Activated naive CD4-positive, alpha-beta T cell treated with anti-CD3 and anti-CD28 coated beads, Interleukin-2, amount 10 ng/mL, durations not matched to agents 7 days and 5 days (primary cell): ENCODE results near the gene PACSIN1.
A peak's percentile ranks its signal among the peaks of the same experiment; 100 is the strongest.

Experiments
- CTCF ChIA-PET: fragments of 350-600 bp; sonication (Branson Sonifier 250); formaldehyde crosslinking; loops from one replicate; lab custom pipeline; 2021; ENCODE audit warnings: antibody characterized with exemption; lab: Charles Lee
- DNase-seq: peaks from one replicate; pipeline ENCODE4 v3.0.0-alpha.2; 2020
- H3K27ac Mint-ChIP-seq: one replicate; pipeline ENCODE4 v1.8.0; 2021; ENCODE audit warnings: mild to moderate bottlenecking, moderate library complexity, mixed read lengths
- H3K27me3 Mint-ChIP-seq: one replicate; pipeline ENCODE4 v1.8.0; 2021; ENCODE audit warnings: mild to moderate bottlenecking, mixed read lengths
- H3K36me3 Mint-ChIP-seq: one replicate; pipeline ENCODE4 v1.8.0; 2021; ENCODE audit warnings: mixed read lengths
- H3K4me1 Mint-ChIP-seq: one replicate; pipeline ENCODE4 v1.8.0; 2021; ENCODE audit warnings: mixed read lengths
- H3K4me3 Mint-ChIP-seq: one replicate; pipeline ENCODE4 v1.8.0; 2021; ENCODE audit warnings: mild to moderate bottlenecking, moderate library complexity, mixed read lengths
- H3K9me3 Mint-ChIP-seq: one replicate; pipeline ENCODE4 v1.8.0; 2021; ENCODE audit warnings: mixed read lengths

PACSIN1 gene, protein sequence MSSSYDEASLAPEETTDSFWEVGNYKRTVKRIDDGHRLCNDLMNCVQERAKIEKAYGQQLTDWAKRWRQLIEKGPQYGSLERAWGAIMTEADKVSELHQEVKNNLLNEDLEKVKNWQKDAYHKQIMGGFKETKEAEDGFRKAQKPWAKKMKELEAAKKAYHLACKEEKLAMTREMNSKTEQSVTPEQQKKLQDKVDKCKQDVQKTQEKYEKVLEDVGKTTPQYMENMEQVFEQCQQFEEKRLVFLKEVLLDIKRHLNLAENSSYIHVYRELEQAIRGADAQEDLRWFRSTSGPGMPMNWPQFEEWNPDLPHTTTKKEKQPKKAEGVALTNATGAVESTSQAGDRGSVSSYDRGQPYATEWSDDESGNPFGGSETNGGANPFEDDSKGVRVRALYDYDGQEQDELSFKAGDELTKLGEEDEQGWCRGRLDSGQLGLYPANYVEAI

DNA sequence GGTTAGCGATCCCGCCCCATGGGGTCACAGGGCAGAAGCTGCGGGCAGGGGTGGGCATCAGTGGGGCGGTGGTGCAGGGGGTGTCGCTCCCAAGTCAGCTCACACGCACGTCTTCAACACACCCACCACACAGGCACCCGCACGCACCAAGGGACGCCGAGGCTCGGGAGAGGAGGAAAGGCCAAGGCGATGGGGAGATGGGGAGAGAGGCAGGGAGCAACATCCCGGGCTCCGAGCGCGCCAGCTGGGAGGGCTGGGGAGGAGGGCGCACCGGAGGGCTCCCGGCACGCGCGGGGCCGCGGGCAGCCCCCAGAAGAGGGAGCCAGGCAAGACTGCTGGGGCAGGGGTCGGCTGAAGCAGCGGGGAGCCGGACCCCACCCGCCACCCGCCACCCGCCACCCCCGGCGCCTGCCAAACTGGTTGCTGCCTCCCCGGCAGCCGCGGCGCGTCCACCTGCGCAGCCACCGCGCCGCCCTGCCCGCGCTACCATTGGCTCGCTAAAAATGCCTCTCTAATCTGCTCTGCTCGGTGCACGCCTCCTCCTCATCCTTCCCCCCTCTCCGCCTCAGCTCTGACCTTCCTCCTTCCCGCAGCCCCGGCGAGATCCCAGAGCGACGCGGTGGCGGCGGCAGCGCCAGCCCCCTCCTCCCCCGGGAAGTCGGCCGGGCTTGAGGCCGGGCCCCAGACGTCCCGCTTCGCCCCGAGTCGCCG is at the start of gene PACSIN1:
TSS of gene PACSIN1 (plus strand) at position 546 of the 711 bp plus-strand sequence. CDS start 60,230 bp downstream, outside the sequence.
- DNase-seq = peak; percentile 54
- Mint-ChIP-seq H3K27ac (no peak within 1 kb of the TSS), H3K9me3 (no peaks in the 10 kb centered on the region), H3K36me3 (no peaks in the 10 kb centered on the region), H3K4me3 (peak within 1 kb of the TSS; percentile 56), H3K27me3 (peaks cover 78% of the 10 kb centered on the region), H3K4me1 (peaks cover 4% of the 10 kb centered on the region)
- CTCF ChIA-PET = interaction anchor here (1.4 to 1.8 kb wide), 2 partner anchors 144 to 270 kb away, joined by 4 to 5 read pairs; no protein-coding TSS in a partner anchor

DNA sequence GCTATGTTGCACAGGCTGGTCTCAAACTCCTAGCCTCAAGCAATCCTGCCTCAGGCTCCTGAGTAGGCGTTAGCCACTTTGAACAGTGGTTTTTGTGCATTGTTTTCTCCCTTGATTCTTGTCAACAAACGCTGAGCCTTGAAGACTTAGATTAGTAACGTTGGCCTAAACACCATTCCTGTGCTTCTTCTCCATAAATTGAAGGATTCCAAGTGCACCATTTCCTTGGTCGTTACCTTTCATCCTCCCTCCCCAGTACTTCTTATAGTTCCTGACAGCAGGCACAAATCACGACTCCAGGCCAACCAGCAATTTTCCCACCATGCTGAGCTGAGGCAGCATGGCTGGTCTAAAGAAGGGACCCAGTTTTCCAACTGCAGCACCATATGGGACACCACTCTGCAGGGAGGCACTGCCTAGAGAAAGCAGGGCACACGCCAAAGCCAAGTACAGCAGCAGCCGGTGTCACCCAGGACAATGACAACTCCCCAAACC is 49.0 kb upstream of the PACSIN1 start:
- Mint-ChIP-seq H3K9me3 (no peaks in the 10 kb centered on the region), H3K27me3 (no peaks in the 10 kb centered on the region), H3K36me3 (peaks cover 43% of the 10 kb centered on the region), H3K27ac (no peak overlapping the region), H3K4me3 (no peak overlapping the region), H3K4me1 (peaks cover 21% of the 10 kb centered on the region)
- CTCF ChIA-PET = interaction anchor here (0.6 to 3.9 kb wide), 3 partner anchors 8 to 221 kb away, joined by 3 to 106 read pairs (median 34); partner anchors contain the start of genes RPS10 and SMIM29
- DNase-seq = no peak

DNA sequence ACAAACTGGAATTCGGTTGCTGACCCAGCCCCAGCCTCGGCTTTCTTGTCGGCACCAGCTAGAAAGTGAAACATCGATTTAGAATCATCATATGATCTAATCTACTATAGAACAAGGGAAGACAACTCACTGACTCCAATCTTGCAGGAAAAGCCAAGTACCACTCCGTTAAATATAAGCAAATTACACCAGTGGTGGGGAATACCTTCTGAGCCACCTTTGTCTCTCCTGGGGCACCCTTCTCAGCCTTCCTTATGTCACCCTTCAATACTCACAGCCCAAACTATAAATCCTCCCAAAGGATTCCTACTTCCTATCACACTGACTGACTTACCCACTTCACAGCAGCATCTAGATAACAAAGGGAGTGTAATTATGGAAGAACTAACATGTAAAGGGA is 47.5 kb upstream of the PACSIN1 start:
- H3K36me3 Mint-ChIP-seq = peaks cover 49% of the 10 kb centered on the region
- H3K9me3 Mint-ChIP-seq = no peaks in the 10 kb centered on the region
- H3K27ac Mint-ChIP-seq = peak overlapping the region; percentile 62
- no peak for DNase-seq
- H3K4me3 Mint-ChIP-seq = no peak overlapping the region
- no peaks in the 10 kb centered on the region for H3K27me3 Mint-ChIP-seq
- CTCF ChIA-PET = no interaction called here
- peaks cover 30% of the 10 kb centered on the region for H3K4me1 Mint-ChIP-seq

DNA sequence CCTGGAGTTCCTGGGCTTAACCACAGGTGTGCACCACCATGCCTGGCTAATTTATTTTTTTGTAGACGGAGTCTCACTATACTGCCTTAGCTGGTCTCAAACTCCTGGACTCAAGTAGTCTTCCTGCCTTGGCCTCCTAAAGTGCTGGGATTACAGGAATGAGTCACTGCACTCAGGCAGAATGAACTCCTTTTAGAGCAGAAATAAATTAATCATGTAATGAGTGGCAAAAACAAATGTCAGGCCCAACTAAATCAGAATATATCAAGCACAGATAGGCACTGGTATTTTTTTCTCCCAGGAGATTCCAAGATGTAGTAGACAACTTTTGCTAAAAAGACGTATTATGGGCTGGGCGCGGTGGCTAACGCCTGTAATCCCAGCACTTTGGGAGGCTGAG is 42.6 kb upstream of the PACSIN1 start:
- peaks cover 3% of the 10 kb centered on the region for H3K27me3 Mint-ChIP-seq
- H3K4me1 Mint-ChIP-seq = peaks cover 47% of the 10 kb centered on the region
- DNase-seq = no peak
- H3K4me3 Mint-ChIP-seq = no peak overlapping the region
- H3K27ac Mint-ChIP-seq = no peak overlapping the region
- CTCF ChIA-PET = interaction anchor here (0.5 to 1.4 kb wide), 4 partner anchors 8 to 581 kb away, joined by 3 to 6 read pairs (median 4); partner anchors contain the start of gene SMIM29
- no peaks in the 10 kb centered on the region for H3K9me3 Mint-ChIP-seq
- H3K36me3 Mint-ChIP-seq = peaks cover 44% of the 10 kb centered on the region

DNA sequence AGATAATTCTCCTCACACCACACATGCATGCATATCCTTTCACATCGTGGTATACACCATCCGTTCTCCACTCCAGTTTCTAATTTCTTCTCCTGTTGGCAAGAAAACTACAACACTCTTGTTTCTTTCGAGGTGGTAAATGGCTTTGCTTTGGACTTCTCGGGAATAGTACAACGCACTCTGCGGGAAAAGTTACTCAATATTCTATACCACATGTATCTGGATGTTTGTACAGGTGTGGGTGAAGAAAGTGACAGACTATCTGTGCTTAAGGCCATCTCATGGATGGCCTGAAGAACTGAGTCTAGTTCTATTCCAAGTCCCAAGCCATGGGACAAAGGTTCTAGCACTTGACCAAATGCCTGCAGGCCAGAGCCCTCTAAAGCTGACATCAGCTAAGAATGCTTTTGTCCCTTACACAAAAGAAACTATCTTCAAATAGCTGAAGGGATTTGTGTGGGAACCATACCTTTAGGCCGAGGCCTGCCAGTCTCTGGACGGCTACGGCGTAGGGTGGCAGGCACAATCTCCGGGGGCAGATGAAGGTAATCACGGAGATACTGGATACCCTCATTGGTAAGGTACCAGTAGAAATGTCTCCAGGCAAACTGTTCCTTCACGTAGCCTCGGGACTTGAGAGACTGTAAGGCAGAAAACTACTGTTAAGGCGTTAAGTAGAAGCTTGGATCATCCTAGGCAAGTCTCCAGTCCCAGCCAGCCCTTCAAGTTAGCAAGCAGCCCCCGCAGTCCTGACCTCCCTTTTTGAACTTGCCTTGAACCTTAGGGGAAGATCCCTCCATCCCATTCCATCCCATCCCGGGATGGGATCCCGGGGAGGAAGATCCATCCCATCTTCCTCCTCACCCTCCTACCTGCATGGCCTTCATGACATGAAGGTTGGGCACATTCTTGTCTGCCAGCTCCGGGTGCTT is 41.4 kb upstream of the PACSIN1 start:
- peaks cover 7% of the 10 kb centered on the region for H3K27me3 Mint-ChIP-seq
- H3K27ac Mint-ChIP-seq = peak overlapping the region; percentile 97
- CTCF ChIA-PET = interaction anchor here (0.8 to 1.5 kb wide), 7 partner anchors 8 to 261 kb away, joined by 3 to 6 read pairs (median 3); partner anchors contain the start of gene SMIM29
- peak overlapping the region; percentile 97 for H3K4me3 Mint-ChIP-seq
- peaks cover 43% of the 10 kb centered on the region for H3K4me1 Mint-ChIP-seq
- no peak for DNase-seq
- H3K36me3 Mint-ChIP-seq = peaks cover 40% of the 10 kb centered on the region
- no peaks in the 10 kb centered on the region for H3K9me3 Mint-ChIP-seq

DNA sequence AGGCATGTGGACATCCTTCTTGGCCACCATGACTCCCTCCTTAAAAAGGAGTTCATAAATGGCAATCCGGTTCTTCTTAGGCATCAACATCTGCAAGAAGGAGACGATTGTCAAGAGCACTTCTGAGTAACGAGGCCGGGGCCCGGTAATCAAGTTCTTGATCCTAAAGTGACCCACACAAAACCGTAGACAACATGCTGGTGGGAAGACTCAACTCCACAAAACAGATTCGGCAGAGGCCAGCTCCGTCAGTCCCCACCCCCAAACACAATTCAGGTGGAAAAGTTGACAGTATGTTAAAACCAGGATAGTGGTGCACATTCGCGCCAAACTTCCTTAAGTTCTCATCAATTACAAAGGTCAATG is 40.8 kb upstream of the PACSIN1 start:
- Mint-ChIP-seq H3K36me3 (peaks cover 36% of the 10 kb centered on the region), H3K4me3 (peak overlapping the region; percentile 97), H3K27me3 (peaks cover 12% of the 10 kb centered on the region), H3K27ac (peak overlapping the region; percentile 97), H3K9me3 (no peaks in the 10 kb centered on the region), H3K4me1 (peaks cover 40% of the 10 kb centered on the region)
- DNase-seq = no peak
- CTCF ChIA-PET = interaction anchor here (0.8 to 1.5 kb wide), 4 partner anchors 9 to 262 kb away, joined by 3 read pairs; no protein-coding TSS in a partner anchor

DNA sequence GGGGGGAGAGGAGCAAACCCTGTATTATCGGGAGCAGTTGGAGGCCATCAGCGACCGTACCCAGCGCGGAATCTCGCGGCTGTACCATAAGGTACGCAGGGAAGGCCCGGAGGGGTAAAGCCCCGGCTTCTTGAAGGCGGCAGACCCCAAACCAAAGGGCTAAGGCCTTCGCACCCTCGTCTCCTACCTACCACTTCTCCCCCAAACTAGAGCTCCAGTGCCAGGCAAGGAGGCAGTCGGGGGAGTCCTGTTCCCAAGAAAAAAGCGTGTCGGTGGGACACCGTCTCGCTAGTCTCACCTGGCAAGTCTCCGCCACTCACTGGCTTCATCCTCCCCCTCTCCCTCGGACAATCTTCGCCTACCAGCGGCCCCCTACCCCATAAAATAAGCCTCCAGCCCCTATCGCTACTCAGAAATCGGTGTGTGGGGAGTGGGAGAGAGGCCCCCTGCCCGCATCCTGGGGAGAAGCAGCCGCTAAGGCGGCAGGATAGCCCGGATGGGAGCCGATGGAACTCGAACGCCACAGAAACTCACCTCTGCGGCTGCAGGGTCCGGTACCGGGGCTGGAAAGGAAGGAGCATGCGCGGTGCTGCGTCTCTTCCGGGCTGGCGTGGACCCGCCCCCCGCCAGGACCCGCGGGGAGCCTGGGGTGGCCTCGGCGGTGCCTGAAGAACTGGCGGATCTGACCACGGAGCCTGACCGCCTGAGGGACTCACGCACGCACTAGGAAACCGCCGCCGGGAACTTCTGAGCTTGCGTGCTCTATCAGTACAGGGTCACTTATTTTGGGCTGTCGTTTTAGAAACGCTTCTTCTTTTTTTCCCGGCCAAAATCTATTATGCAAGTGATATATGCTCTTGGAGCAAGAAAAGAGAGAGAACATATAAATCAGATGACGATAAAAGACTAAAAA is 40.1 kb upstream of the PACSIN1 start, which contains the start of gene RPS10:
TSS of gene RPS10 (minus strand) at position 572 of the 913 bp plus-strand sequence. CDS start 848 bp downstream, outside the sequence.
- CTCF ChIA-PET = interaction anchor here (0.8 to 1.5 kb wide), 4 partner anchors 9 to 176 kb away, joined by 3 to 5 read pairs (median 3); no protein-coding TSS in a partner anchor
- Mint-ChIP-seq H3K27me3 (peaks cover 17% of the 10 kb centered on the region), H3K4me3 (peak within 1 kb of the TSS; percentile 97), H3K27ac (peak within 1 kb of the TSS; percentile 97), H3K4me1 (peaks cover 40% of the 10 kb centered on the region), H3K9me3 (no peaks in the 10 kb centered on the region), H3K36me3 (peaks cover 35% of the 10 kb centered on the region)
- DNase-seq = peak; percentile 91

DNA sequence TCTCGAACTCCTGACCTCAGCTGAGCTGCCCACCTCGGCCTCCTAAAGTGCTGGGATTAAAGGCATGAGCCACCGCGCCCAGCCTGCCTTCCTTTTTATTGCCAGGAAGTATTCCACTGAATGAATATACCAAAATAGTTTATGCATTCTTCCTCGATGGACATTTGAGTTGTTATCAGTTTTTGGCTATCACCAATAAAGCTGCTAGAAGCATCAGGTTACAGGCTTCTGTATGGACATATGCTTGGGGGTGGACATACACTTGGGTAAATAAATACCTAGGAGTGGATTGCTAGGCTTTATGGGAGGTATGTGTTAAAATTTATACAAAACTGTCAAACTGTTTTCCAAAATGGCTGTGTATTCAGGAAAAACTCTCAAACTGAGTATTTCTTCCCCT is 30.0 kb upstream of the PACSIN1 start:
- H3K4me1 Mint-ChIP-seq = no peaks in the 10 kb centered on the region
- CTCF ChIA-PET = no interaction called here

DNA sequence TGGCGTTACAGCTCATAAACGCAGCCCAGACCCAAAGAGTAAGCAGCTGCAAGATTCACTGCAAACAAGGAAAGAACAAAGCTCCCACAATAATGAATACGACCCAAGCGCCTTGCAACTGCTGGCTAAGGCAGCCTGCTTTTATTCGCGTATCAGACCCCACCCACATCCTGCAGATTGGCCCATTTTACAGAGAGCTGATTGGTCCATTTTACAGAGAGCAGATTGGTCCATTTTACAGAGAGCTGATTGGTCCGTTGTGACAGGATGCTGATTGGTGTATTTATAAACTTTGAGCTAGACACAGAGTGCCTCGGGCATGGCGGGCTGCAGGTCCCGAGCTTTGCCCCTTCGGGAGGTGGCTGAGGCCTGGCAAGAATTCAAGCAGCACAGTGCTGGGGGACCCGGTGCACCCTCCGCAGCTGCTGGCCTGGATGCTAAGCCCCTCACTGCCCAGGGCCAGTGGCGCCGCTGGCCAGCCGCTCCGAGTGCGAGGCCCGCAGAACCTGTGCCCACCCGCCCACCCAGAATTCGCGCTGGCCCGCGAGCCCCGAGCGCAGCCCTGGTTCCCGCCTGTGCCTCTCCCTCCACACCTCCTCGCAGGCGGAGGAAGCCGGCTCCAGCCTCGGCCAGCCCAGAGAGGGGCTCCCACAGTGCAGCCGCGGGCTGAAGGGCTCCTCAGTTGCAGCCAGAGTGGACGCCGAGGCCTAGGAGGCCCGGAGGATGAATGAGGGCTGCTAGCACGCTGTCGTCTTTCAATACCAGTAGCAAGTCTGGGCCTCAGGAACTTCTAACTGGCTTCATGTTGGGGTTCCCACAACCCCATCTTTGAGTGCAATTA is 28.9 kb upstream of the PACSIN1 start:
- Mint-ChIP-seq H3K4me1 (no peaks in the 10 kb centered on the region), H3K9me3 (no peaks in the 10 kb centered on the region), H3K27ac (no peak overlapping the region), H3K27me3 (peaks cover 12% of the 10 kb centered on the region), H3K4me3 (no peak overlapping the region), H3K36me3 (no peaks in the 10 kb centered on the region)
- CTCF ChIA-PET = interaction anchor here (1.1 kb wide), 1 partner anchor 273 kb away, joined by 3 read pairs; no protein-coding TSS in a partner anchor
- no peak for DNase-seq

More for the DNA sequence above, 30.0 kb upstream of the PACSIN1 start:
- no peak overlapping the region for H3K27ac Mint-ChIP-seq
- no peak for DNase-seq
- no peaks in the 10 kb centered on the region for H3K36me3 Mint-ChIP-seq
- H3K4me3 Mint-ChIP-seq = no peak overlapping the region
- H3K27me3 Mint-ChIP-seq = peaks cover 20% of the 10 kb centered on the region
- no peaks in the 10 kb centered on the region for H3K9me3 Mint-ChIP-seq

DNA sequence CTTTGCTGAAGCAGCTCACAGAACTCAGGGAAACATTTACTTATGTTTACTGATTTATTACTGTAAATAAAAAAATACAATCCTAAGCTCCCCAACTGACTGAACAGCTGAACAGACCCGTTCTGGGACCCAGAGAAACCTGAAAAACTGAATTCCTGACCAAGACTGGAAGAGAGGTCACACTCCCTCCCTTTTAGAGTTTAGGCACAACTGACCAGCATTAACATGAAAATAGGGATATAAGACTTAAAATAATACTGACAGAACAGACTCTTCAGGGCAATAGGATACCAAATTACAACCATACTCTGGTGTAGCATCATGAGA is 28.3 kb upstream of the PACSIN1 start:
- H3K4me3 Mint-ChIP-seq = no peak overlapping the region
- CTCF ChIA-PET = interaction anchor here (1.1 kb wide), 1 partner anchor 274 kb away, joined by 3 read pairs; no protein-coding TSS in a partner anchor
- H3K27me3 Mint-ChIP-seq = peaks cover 7% of the 10 kb centered on the region
- H3K9me3 Mint-ChIP-seq = no peaks in the 10 kb centered on the region
- no peak for DNase-seq
- H3K27ac Mint-ChIP-seq = no peak overlapping the region
- H3K4me1 Mint-ChIP-seq = no peaks in the 10 kb centered on the region
- H3K36me3 Mint-ChIP-seq = no peaks in the 10 kb centered on the region

DNA sequence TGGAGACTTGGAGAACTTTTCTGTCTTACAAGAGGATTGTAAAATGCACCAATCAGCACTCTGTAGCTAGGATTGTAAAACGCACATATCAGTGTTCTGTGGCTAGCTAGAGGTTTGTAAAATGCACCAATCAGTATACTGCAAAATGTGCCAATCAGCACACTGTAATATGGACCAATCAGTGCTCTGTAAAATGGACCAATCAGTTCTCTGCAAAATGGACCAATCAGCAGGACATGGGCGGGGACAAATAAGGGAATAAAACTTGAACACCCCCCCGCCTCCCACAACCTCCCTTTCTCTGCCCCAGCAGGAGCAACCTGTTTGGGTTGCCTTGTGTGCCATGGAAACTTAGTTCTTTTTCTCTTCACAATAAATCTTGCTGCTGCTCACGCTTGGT is 27.2 kb upstream of the PACSIN1 start:
- Mint-ChIP-seq H3K9me3 (no peaks in the 10 kb centered on the region), H3K27me3 (no peaks in the 10 kb centered on the region), H3K4me1 (no peaks in the 10 kb centered on the region), H3K36me3 (no peaks in the 10 kb centered on the region), H3K4me3 (no peak overlapping the region), H3K27ac (no peak overlapping the region)
- CTCF ChIA-PET = interaction anchor here (1.1 kb wide), 1 partner anchor 275 kb away, joined by 3 read pairs; no protein-coding TSS in a partner anchor
- no peak for DNase-seq
